ENCODE data around the gene SERPINA6. TPM values are rescaled to one million over a fixed set of nuclear protein-coding genes. Genes with fewer than 3 reads are reported as not detected.

The SERPINA6 gene
- polyA plus RNA-seq, 3 donors from 2014 or later, result not detected

DNA sequence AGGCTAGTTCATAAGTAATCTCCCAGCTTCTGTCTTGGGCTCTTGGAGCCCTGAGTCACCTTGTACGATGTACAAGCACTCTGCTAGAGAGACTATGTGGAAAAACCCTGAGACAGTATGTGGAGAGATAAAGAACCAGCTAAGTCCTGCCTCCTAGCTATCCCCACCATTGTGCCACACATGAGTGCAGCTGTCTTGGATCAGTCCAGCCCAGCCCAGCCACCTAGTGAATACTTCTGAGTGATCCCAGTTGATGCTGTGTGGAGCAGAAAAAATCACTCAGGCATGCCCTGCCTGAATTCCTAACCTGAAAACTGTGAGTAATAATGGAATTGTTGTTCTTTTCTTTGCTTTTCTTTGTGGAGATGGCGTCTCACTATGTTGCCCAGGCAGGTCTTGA lies 5.1 kb upstream of the SERPINA6 start:
- no peak overlapping the region for H3K4me3 Mint-ChIP-seq
- H3K36me3 Mint-ChIP-seq, result no peaks in the 10 kb centered on the region
- DNase-seq, result no peak
- peaks cover 0 to 4% (median 0%) of the 10 kb centered on the region in 6 donors for H3K9me3 Mint-ChIP-seq
- no peaks in the 10 kb centered on the region for H3K4me1 Mint-ChIP-seq
- H3K27me3 Mint-ChIP-seq (ENCODE audit: low read depth in 3 of 3), result peaks cover 0 to 2% (median 0%) of the 10 kb centered on the region in 3 donors
- H3K27ac Mint-ChIP-seq, result no peak overlapping the region

DNA sequence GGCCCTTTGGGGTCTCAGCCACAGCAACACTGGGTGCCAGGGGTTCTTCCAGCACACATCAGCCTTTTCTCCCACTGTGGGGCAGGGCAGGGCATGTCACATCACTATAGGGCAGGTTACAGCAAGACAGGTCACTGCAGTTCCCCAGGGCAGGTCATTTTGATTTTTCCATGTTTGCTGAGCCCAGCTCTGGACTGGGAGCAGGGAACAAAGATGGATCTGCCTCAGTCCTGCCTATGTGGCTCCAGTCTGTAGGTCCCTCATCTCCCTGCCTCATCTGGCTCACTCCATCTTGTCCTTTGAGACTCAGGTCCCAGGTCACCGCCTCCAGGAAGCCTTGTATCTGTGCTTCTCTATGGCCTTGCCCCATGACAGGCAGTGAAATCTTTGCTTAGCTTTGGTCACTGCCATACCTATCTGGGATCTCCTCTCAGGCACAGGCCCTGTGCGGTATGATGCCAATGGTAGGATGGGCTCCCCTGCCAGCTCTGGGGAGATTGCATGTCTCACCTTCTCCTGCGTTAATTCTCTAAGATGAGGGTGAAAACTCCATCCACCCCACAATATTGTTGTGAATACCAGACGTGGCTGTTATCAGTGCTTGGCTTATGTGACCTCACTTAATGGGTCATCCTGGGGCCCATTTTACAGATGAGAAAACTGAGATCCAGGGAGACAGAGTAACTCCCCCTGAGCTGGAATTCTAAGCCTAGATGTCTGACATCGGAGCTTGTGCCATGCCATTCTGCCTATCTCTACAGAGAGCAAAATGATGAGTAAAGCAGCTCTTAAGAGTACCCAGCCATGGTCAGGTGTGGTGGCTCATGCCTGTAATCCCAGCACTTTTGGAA lies 1.5 kb downstream of the SERPINA6 start:
- peaks cover 0 to 6% (median 0%) of the 10 kb centered on the region in 6 donors for H3K9me3 Mint-ChIP-seq
- no peak overlapping the region for H3K27ac Mint-ChIP-seq
- no peak overlapping the region for H3K4me3 Mint-ChIP-seq
- H3K4me1 Mint-ChIP-seq, result no peaks in the 10 kb centered on the region
- DNase-seq, result no peak
- peaks cover 0 to 4% (median 2%) of the 10 kb centered on the region in 3 donors for H3K27me3 Mint-ChIP-seq (ENCODE audit: low read depth in 3 of 3)
- no peaks in the 10 kb centered on the region for H3K36me3 Mint-ChIP-seq

DNA sequence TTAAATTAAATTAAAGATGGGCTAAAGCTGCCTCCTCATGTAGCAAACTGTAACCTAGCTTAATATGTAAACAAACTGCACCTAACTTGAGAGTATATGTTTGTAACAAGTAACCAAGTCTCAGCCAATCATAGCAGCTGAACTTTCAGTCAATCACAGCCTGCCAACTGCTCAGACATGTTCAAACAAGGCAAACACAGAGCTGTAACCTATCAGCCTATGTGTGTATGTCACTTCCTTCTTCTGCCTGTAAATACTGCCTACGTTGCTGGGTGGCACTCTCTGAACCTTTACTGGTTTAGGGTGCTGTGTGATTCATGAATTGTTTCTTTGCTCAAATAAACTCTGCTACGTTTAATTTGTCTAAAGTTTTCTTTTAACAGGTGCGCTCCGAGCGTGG lies 2.9 kb downstream of the SERPINA6 start:
- no peaks in the 10 kb centered on the region for H3K4me1 Mint-ChIP-seq
- DNase-seq, result no peak
- H3K36me3 Mint-ChIP-seq, result no peaks in the 10 kb centered on the region
- H3K9me3 Mint-ChIP-seq, result peaks cover 0 to 5% (median 0%) of the 10 kb centered on the region in 6 donors
- peaks cover 0 to 2% (median 2%) of the 10 kb centered on the region in 3 donors for H3K27me3 Mint-ChIP-seq (ENCODE audit: low read depth in 3 of 3)
- H3K27ac Mint-ChIP-seq, result no peak overlapping the region
- H3K4me3 Mint-ChIP-seq, result no peak overlapping the region

DNA sequence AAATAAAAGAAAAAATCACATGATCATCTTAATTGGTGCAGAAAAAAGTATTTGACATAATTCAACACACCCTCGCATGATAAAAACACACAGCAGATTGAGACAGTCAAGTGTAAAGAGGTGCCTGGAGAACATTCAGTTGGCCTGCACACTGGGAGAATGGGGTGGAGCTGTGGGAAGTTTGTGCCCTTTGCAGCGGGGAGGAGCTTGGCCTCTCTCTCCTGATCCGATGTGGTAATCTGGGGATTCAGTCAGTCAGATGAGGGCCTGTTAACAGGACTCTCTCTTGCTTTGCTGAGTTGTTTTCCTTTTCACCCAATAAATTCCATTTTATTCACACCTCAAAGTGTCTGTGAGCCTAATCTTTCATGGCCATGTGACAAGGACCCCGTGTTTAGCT lies 5.9 kb downstream of the SERPINA6 start:
- peaks cover 0 to 7% (median 5%) of the 10 kb centered on the region in 3 donors for H3K27me3 Mint-ChIP-seq (ENCODE audit: low read depth in 3 of 3)
- H3K4me1 Mint-ChIP-seq, result no peaks in the 10 kb centered on the region
- H3K27ac Mint-ChIP-seq, result no peak overlapping the region
- no peak for DNase-seq
- no peak overlapping the region for H3K4me3 Mint-ChIP-seq
- H3K36me3 Mint-ChIP-seq, result no peaks in the 10 kb centered on the region
- H3K9me3 Mint-ChIP-seq, result peaks cover 0 to 5% (median 0%) of the 10 kb centered on the region in 6 donors

DNA sequence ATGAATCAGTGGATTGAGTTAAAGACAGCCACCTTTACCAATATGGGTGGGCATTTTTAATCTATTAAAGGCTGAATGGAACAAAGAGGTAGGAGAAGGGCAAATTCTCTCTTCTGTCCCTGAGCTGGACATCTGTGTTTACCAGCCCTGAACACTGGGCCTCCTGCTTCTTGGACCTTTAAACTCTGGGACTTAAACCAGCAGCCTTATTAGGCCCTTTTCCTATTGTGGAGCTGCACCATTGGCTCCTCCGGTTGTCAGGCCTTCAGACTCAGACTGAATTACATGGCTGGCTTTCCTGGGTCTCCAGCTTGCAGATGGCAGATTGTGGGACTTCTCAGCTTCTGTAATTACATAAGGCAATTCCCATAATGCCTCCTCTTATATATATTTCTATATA lies 6.4 kb downstream of the SERPINA6 start:
- no peak for DNase-seq
- H3K27me3 Mint-ChIP-seq (ENCODE audit: low read depth in 3 of 3), result peaks cover 0 to 7% (median 5%) of the 10 kb centered on the region in 3 donors
- H3K4me1 Mint-ChIP-seq, result no peaks in the 10 kb centered on the region
- H3K36me3 Mint-ChIP-seq, result no peaks in the 10 kb centered on the region
- H3K4me3 Mint-ChIP-seq, result no peak overlapping the region
- H3K27ac Mint-ChIP-seq, result no peak overlapping the region
- peaks cover 0 to 5% (median 0%) of the 10 kb centered on the region in 6 donors for H3K9me3 Mint-ChIP-seq

DNA sequence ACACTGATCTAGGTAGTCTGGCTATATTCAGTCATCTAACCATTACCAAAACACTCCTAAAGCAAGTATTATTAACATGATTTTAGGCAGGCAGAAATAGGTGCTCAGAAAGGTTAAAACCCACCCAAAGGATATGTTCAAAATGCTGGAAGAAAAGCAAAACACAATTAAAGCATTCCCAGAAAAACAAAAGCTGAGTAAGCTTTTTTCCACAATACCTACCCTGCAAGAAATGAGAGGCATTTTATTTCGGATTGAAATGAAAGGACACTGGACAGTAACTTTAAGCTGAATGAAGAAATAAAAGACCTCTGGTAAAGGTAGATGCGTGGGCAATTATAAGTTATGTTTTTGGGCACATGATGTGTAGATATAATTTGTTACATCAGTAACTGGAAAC lies 8.2 kb downstream of the SERPINA6 start:
- H3K9me3 Mint-ChIP-seq, result peaks cover 0 to 5% (median 0%) of the 10 kb centered on the region in 6 donors
- peaks cover 0 to 12% (median 3%) of the 10 kb centered on the region in 3 donors for H3K27me3 Mint-ChIP-seq (ENCODE audit: low read depth in 3 of 3)
- H3K4me3 Mint-ChIP-seq, result no peak overlapping the region
- DNase-seq, result no peak
- no peaks in the 10 kb centered on the region for H3K4me1 Mint-ChIP-seq
- no peaks in the 10 kb centered on the region for H3K36me3 Mint-ChIP-seq
- no peak overlapping the region for H3K27ac Mint-ChIP-seq

DNA sequence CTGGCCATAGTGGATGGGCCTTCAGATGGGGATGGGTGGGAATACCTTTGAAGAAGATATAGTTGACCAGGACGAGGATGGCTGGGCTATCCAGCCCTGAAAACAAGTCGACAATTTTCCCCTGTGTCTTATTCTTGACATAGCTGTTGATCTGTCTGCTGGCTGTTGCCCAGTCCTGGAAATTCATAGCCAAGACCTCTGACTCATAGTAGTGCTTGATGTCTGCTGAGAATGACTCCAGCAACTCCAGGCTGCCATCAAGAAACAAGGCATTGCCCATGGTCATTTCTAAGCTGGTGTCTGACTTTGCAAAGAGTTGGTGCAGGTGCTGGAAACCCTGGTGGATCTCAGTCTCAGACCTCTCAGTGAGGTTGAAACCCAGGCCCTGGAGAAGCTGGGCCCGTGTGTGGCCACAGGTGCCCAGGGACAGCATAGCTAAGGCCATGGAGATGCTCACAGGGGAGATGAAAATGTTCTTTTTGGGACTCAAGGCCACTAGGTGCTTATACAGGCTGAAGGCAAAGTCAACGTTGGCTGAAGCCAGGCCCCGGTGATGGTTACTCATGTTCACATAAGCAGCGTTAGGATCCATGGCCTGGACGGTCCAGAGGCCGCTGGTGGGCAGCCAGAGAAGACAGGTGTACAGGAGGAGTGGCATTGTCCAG lies 9.0 kb downstream of the SERPINA6 start:
- Mint-ChIP-seq H3K27me3 (ENCODE audit: low read depth in 3 of 3) (peaks cover 0 to 12% (median 3%) of the 10 kb centered on the region in 3 donors), H3K36me3 (no peaks in the 10 kb centered on the region), H3K9me3 (peaks cover 0 to 5% (median 0%) of the 10 kb centered on the region in 6 donors), H3K27ac (no peak overlapping the region), H3K4me3 (no peak overlapping the region), H3K4me1 (no peaks in the 10 kb centered on the region)
- DNase-seq, result no peak

DNA sequence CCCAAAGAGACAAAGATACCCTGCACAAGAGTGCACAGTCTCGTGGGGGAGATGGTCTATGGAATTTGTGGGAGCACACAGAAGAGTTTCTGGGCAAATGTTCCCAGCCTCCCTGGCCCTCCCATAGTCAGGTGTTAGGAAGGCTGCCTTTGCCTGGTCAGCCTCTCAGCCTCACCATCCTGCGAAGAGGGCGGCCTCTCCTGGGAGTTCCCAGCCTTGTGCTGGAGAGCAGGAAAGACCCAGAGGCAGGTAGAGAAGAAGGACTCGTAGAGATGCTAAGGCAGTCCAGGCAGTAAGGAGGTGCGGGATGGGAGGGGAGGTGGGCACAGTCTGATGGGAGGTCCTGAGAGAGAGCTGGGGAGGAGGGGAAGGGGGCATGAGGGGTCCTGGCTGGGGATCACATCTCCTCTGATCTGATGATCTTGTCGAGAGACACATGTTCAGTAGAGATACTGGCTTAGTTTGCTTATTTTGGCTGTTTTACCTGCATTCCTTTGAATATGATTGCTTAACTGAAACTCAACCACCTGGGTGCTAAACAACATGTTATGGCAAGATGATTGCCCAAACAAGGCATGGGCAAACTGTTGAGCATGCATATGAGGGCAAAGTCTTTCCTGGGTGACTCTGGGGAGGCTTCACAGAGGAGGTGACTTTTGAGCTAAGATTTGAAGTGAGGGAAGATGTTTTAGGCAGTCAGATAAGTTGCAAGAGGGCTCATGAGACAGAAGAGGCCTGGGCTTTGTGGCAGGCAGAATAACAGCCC lies 10.5 kb downstream of the SERPINA6 start:
- H3K4me3 Mint-ChIP-seq, result no peak overlapping the region
- no peak overlapping the region for H3K27ac Mint-ChIP-seq
- peaks cover 0 to 10% (median 3%) of the 10 kb centered on the region in 6 donors for H3K9me3 Mint-ChIP-seq
- peaks cover 0 to 8% of the 10 kb centered on the region in 2 donors for H3K4me1 Mint-ChIP-seq
- no peaks in the 10 kb centered on the region for H3K36me3 Mint-ChIP-seq
- H3K27me3 Mint-ChIP-seq (ENCODE audit: low read depth in 3 of 3), result peaks cover 0 to 12% (median 3%) of the 10 kb centered on the region in 3 donors
- DNase-seq, result no peak

DNA sequence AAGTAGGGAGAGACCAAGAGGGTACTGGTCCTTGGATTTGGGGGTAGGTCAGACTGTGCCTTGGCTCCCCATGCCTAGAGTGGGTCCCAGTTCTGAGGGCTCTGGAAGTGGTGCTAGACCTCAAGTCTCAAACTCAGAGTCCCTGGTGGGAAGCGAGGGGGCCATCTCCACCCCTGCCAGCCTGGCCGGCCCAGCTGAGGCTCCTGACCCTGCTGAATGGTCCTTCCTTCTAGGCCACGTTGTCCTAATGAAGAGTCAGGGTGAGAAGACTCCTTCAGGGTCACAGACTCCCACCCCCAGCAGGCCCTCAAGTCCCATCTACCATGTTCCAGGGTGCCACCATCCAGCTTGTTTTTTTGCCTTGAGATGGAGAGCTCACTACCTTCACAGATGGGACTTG lies 12.9 kb downstream of the SERPINA6 start:
- H3K27ac Mint-ChIP-seq, result no peak overlapping the region
- H3K4me1 Mint-ChIP-seq, result peaks cover 9 to 32% of the 10 kb centered on the region in 2 donors
- H3K36me3 Mint-ChIP-seq, result no peaks in the 10 kb centered on the region
- DNase-seq, result no peak
- H3K9me3 Mint-ChIP-seq, result peaks cover 0 to 18% (median 5%) of the 10 kb centered on the region in 6 donors
- H3K4me3 Mint-ChIP-seq, result no peak overlapping the region
- H3K27me3 Mint-ChIP-seq (ENCODE audit: low read depth in 3 of 3), result peaks cover 0 to 17% (median 3%) of the 10 kb centered on the region in 3 donors

DNA sequence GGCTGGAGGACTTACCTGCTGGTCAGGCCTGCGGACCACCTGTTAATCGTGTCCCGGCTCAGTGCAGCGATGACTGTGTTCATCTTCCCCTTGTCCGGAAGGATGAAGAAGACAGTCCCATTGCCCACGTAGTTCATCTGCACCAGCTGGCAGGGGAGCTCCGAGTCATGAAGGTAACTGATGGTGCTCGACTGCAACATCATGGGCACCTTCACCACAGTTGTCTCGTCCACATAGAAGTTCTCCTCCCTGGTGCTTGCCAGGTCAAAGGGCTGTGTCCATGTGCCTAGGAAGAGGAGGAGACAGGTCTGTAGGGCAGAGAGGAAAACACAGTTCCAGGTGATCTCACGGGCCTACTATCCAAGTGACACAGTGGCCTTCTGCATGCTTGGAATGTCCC lies 13.4 kb downstream of the SERPINA6 start:
- Mint-ChIP-seq H3K27me3 (ENCODE audit: low read depth in 3 of 3) (peaks cover 0 to 15% (median 3%) of the 10 kb centered on the region in 3 donors), H3K4me3 (no peak overlapping the region), H3K9me3 (peaks cover 0 to 18% (median 5%) of the 10 kb centered on the region in 6 donors), H3K4me1 (peaks cover 14 to 37% of the 10 kb centered on the region in 2 donors), H3K36me3 (no peaks in the 10 kb centered on the region), H3K27ac (no peak overlapping the region)
- no peak for DNase-seq

DNA sequence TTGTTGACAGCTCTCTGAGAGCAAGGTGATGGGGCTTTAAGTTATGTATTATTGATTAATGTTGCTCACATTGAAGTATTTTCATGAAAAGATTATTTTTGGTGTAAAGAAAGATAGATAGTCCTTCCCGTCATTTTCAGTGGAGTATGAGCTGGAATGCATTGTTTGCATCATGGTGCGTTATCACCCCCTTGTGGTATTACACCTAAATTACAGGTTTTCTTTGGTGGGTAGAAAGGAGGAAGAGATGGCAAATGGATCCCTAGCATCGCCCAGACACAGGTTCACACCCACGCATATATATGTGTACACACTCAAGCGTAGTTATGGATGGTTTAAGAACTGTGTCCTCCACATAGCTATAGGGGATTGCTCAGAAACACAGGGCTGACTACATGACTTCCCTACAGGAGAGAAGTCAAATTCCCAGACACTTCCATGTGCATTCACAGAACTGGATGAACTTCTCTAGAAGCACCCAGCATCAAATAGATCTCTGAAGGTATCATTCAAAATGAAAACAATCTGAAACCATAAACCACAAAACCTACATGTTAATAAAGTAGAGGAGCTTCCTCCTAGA lies 15.6 kb downstream of the SERPINA6 start:
- peaks cover 15 to 42% of the 10 kb centered on the region in 2 donors for H3K4me1 Mint-ChIP-seq
- no peak overlapping the region for H3K4me3 Mint-ChIP-seq
- peaks cover 0 to 2% (median 0%) of the 10 kb centered on the region in 3 donors for H3K36me3 Mint-ChIP-seq
- H3K9me3 Mint-ChIP-seq, result peaks cover 0 to 18% (median 6%) of the 10 kb centered on the region in 6 donors
- peaks cover 0 to 10% (median 0%) of the 10 kb centered on the region in 3 donors for H3K27me3 Mint-ChIP-seq (ENCODE audit: low read depth in 3 of 3)
- H3K27ac Mint-ChIP-seq, result no peak overlapping the region
- DNase-seq, result no peak

DNA sequence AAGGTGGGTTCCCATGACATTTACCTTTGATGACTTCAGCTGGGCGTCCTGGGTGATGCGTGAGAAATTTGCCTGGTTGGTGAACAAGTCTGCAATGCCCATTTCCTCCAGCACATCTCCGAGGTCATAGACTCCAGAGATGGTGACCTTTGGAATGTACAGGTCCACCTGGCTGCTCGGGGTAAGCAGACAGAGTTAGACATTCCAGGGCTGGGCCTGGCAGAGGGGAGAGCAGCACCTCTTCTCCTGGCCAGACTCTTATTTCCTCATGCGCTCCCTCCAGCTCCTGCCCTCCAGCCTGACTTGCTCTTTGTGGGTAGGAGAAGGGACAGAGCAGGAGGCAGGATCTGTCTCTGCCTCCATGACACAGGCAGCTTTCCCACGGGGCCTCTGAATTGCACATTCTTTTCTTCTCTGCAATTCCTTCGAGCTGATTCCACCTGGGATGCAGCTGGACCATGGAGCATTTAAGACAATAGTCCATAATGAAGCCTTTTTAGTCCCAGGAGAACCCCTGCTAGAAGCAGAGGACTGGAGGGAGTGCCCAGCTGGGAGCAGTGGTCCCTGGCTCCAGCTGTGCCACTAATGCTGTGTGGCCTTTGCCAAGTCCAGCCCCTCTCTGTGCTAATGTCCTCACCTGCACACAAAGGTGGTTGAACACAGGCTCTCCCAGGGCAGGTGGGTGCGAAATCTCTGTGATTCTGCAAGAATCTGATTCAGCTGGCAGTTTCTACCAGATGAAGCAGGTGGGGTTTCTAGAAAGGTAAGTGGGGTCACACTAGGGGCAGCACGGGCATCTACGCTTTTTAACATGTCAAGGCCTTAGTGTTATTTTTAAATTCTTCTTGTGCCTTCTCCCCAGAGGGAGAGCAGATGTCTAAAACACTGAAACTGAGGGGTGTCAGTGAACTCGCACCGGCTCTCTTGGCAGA lies 16.8 kb downstream of the SERPINA6 start:
- peaks cover 0 to 10% (median 0%) of the 10 kb centered on the region in 3 donors for H3K27me3 Mint-ChIP-seq (ENCODE audit: low read depth in 3 of 3)
- no peak for DNase-seq

More for the DNA sequence above, 16.8 kb downstream of the SERPINA6 start:
- H3K36me3 Mint-ChIP-seq, result peaks cover 0 to 3% (median 0%) of the 10 kb centered on the region in 3 donors
- H3K9me3 Mint-ChIP-seq, result peaks cover 0 to 18% (median 6%) of the 10 kb centered on the region in 6 donors
- no peak overlapping the region for H3K4me3 Mint-ChIP-seq
- peaks cover 15 to 42% of the 10 kb centered on the region in 2 donors for H3K4me1 Mint-ChIP-seq
- H3K27ac Mint-ChIP-seq, result no peak overlapping the region

Measured in immature natural killer cell (primary cell).